OCI-LY3 (cell line): Measurements from ENCODE around the gene MAT1A.

Source experiments
- H2AFZ ChIP-seq: fragments of 200-600, 300-600 bp; shearing (Covaris generic); 2 replicates; pipeline ENCODE4 v1.6.0; 2014; ENCODE audit warnings: antibody characterized with exemption, low read depth, low read length
- H3K27ac ChIP-seq: fragments of 200-600, 300-600 bp; sonication (generic); 2 replicates; pipeline ENCODE4 v1.5.1; 2014; ENCODE audit warnings: mild to moderate bottlenecking, low read length, moderate library complexity, mixed read lengths
- H3K27me3 ChIP-seq: fragments of 200-600, 300-600 bp; sonication (generic); 2 replicates; pipeline ENCODE4 v1.6.1; 2014; ENCODE audit warnings: low read depth, low read length, mixed read lengths
- H3K36me3 ChIP-seq: fragments of 200-600, 300-600 bp; sonication (generic); replicated peaks from 2 replicates; pipeline ENCODE3; 2014; ENCODE audit warnings: low read depth, low read length, mixed read lengths
- H3K4me1 ChIP-seq: fragments of 300-600, 200-600 bp; sonication (generic); 2 replicates; pipeline ENCODE4 v1.6.1; 2014; ENCODE audit warnings: low read length, mixed read lengths
- H3K4me2 ChIP-seq: fragments of 200-600, 300-600 bp; sonication (generic); 2 replicates; pipeline ENCODE4 v1.6.1; 2014; ENCODE audit warnings: low read length, mixed read lengths
- H3K4me3 ChIP-seq: fragments of 300-600, 200-600 bp; sonication (generic); 2 replicates; pipeline ENCODE4 v1.5.1; 2014; ENCODE audit warnings: antibody characterized with exemption, mild to moderate bottlenecking, low read length, moderate library complexity
- H3K79me2 ChIP-seq: fragments of 300-600, 200-600 bp; shearing (Covaris generic); 2 replicates; pipeline ENCODE4 v1.6.1; 2014; ENCODE audit warnings: mild to moderate bottlenecking, low read length, mixed read lengths
- H3K9ac ChIP-seq: fragments of 300-600, 200-600 bp; shearing (Covaris generic); 2 replicates; pipeline ENCODE4 v1.6.0; 2014; ENCODE audit warnings: mild to moderate bottlenecking, low read length, moderate library complexity
- H3K9me3 ChIP-seq: fragments of 200-600, 300-600 bp; shearing (Covaris generic); 2 replicates; pipeline ENCODE4 v1.6.1; 2014; ENCODE audit warnings: low read length, mixed read lengths; ENCODE audit not compliant: insufficient read depth
- H4K20me1 ChIP-seq: fragments of 200-600, 300-600 bp; sonication (generic); 2 replicates; pipeline ENCODE4 v1.6.1; 2016; ENCODE audit warnings: low read length, mixed read lengths; ENCODE audit not compliant: insufficient read depth
- CTCF ChIP-seq: fragments of 200-600, 300-600 bp; sonication (generic); IDR thresholded peaks from 2 replicates; pipeline ENCODE4 v1.5.1; 2014; ENCODE audit warnings: antibody characterized with exemption, low read length, low read depth
- EZH2phosphoT487 ChIP-seq: fragments of 200-600 bp; shearing (Covaris generic); IDR thresholded peaks from 2 replicates; pipeline ENCODE4 v1.6.1; 2018; ENCODE audit warnings: antibody characterized with exemption, mixed run types, low read depth

Gene MAT1A

GRCh38 chr10:80274396-80275134 is 14.9 kb downstream of the MAT1A start:
- Histone ChIP-seq H3K27ac (no peak overlapping the region), H3K9me3 (no peaks in the 10 kb centered on the region), H3K27me3 (no peaks in the 10 kb centered on the region), H4K20me1 (no peaks in the 10 kb centered on the region), H3K4me1 (no peaks in the 10 kb centered on the region), H3K9ac (no peak overlapping the region), H3K36me3 (no peaks in the 10 kb centered on the region), H3K79me2 (no peaks in the 10 kb centered on the region), H3K4me3 (no peak overlapping the region), H3K4me2 (no peak overlapping the region), H2AFZ (no peak overlapping the region)
- no peak for TF ChIP-seq EZH2phosphoT487
- TF ChIP-seq CTCF, result no peak

- no peaks in the 10 kb centered on the region for H3K36me3 ChIP-seq
Observed at GRCh38 chr10:80273523-80274170, 15.8 kb downstream of the MAT1A start.

GRCh38 chr10:80272793-80273522 is 16.5 kb downstream of the MAT1A start:
- H2AFZ ChIP-seq, result no peak overlapping the region
- TF ChIP-seq CTCF (no peak), EZH2phosphoT487 (no peak)
- no peaks in the 10 kb centered on the region for H3K4me1 ChIP-seq
- H3K27me3 ChIP-seq, result no peaks in the 10 kb centered on the region
- H3K36me3 ChIP-seq, result no peaks in the 10 kb centered on the region
- H3K27ac ChIP-seq, result no peak overlapping the region
- no peaks in the 10 kb centered on the region for H3K9me3 ChIP-seq
- H4K20me1 ChIP-seq, result no peaks in the 10 kb centered on the region
- H3K4me2 ChIP-seq, result no peak overlapping the region
- H3K79me2 ChIP-seq, result no peaks in the 10 kb centered on the region
- no peak overlapping the region for H3K9ac ChIP-seq
- H3K4me3 ChIP-seq, result no peak overlapping the region

More at GRCh38 chr10:80273523-80274170, 15.8 kb downstream of the MAT1A start:
- H3K4me3 ChIP-seq, result no peak overlapping the region
- TF ChIP-seq CTCF (no peak), EZH2phosphoT487 (no peak)
- no peak overlapping the region for H3K27ac ChIP-seq
- H4K20me1 ChIP-seq, result no peaks in the 10 kb centered on the region
- H3K9ac ChIP-seq, result no peak overlapping the region
- H2AFZ ChIP-seq, result no peak overlapping the region
- H3K27me3 ChIP-seq, result no peaks in the 10 kb centered on the region
- no peaks in the 10 kb centered on the region for H3K4me1 ChIP-seq
- no peaks in the 10 kb centered on the region for H3K9me3 ChIP-seq
- H3K79me2 ChIP-seq, result no peaks in the 10 kb centered on the region
- no peak overlapping the region for H3K4me2 ChIP-seq

GRCh38 chr10:80271416-80271815 is 18.0 kb downstream of the MAT1A start:
- Histone ChIP-seq H3K36me3 (no peaks in the 10 kb centered on the region), H3K9ac (no peak overlapping the region), H3K79me2 (no peaks in the 10 kb centered on the region), H4K20me1 (no peaks in the 10 kb centered on the region), H3K4me1 (no peaks in the 10 kb centered on the region), H3K9me3 (no peaks in the 10 kb centered on the region), H3K27ac (no peak overlapping the region), H3K4me2 (no peak overlapping the region), H3K27me3 (no peaks in the 10 kb centered on the region), H3K4me3 (no peak overlapping the region), H2AFZ (no peak overlapping the region)
- no peak for TF ChIP-seq CTCF
- TF ChIP-seq EZH2phosphoT487, result no peak
